GM23248 (cell line): ENCODE results near the gene ERCC1.

Experiments used
- EZH2 ChIP-seq: fragments of 200-600 bp; sonication (generic); IDR thresholded peaks from 2 replicates; pipeline ENCODE4 v1.6.1; 2018; ENCODE audit warnings: antibody characterized with exemption, mild to moderate bottlenecking; ENCODE audit not compliant: insufficient read depth, poor library complexity, severe bottlenecking
- EZH2phosphoT487 ChIP-seq: fragments of 200-600 bp; sonication (generic); IDR thresholded peaks from 2 replicates; pipeline ENCODE4 v1.6.1; 2018; ENCODE audit warnings: antibody characterized with exemption, moderate library complexity, mild to moderate bottlenecking, low read depth; ENCODE audit not compliant: insufficient read depth

DNA sequence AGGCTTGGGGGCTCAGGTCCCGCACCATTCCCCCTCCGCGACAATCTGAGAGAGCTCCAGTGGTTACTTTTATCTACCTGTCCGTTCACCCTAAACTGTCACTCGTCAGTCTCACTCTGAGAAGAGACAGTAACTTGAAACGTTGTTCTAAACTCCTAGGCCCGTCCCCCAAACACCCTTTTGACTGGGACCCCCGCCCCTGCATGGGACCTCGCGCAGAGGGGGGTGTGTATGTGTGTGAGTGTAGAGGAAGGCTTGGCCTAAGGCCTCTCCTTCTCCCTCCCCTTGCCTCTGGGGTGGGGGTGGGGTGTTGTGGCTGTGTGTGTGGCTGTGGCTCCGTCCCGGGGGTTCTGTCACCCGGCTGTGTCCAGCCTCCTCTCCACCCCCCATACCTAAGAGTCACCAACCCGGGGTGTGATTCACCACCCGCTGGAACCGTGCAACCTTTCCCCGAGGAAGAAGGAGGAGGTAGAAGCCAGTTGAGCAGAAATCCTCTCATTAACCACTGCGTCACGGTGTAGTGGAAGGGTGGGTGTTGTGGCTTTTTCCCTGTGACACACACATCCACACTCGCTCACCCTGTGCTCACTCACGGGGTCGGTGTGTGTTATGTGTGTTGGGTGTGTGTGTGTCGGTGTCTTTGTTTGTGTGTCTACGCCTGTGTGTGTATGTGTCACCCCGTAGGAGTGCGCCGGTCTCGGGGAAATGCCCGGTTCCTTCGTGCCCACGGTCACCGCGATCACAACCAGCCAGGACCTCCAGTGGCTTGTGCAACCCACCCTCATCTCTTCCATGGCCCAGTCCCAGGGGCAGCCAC lies 46.4 kb upstream of the ERCC1 start:
- TF ChIP-seq EZH2: no peak
- no peak for TF ChIP-seq EZH2phosphoT487
